Testis (tissue), 3 donors: Measurements from ENCODE around the gene TM2D1. TPM values are rescaled to one million over a fixed set of nuclear protein-coding genes. Genes with fewer than 3 reads are reported as not detected.

Experiments used
- DNase-seq: peaks from one replicate; pipeline ENCODE4 v3.0.0-alpha.2; 2019
- H3K27ac ChIP-seq, 2 donors: fragments of 200-600 bp; sonication (generic); one replicate each; pipeline ENCODE4 v1.5.1; 2019
- H3K27me3 ChIP-seq: fragments of 200-600 bp; sonication (generic); one replicate; pipeline ENCODE4 v1.5.1; 2019
- H3K36me3 ChIP-seq: fragments of 200-600 bp; sonication (generic); one replicate; pipeline ENCODE4 v1.5.1; 2017; ENCODE audit warnings: low read depth; ENCODE audit errors: missing control alignments
- H3K4me1 ChIP-seq: fragments of 200-600 bp; sonication (generic); one replicate; pipeline ENCODE4 v1.5.1; 2019
- H3K4me3 ChIP-seq, 2 donors: fragments of 200-600 bp; sonication (generic); one replicate each; pipeline ENCODE4 v1.5.1; 2017 to 2019
- H3K9me3 ChIP-seq: fragments of 200-600 bp; sonication (generic); one replicate; pipeline ENCODE4 v1.5.1; 2017
- CTCF ChIP-seq, 3 experiments: fragments of 450-650 bp in 2 of 3; fragments of 200-600 bp in 1 of 3; sonication (generic) in 1 of 3; IDR thresholded peaks; one replicate each; pipeline ENCODE4 v1.5.1; 2016 to 2019; ENCODE audit warnings: antibody characterized with exemption in 3 of 3, mild to moderate bottlenecking in 2 of 3, moderate library complexity in 1 of 3
- POLR2A ChIP-seq: fragments of 450-650 bp; IDR thresholded peaks from one replicate; pipeline ENCODE4 v1.6.1; 2017; ENCODE audit warnings: antibody characterized with exemption, mild to moderate bottlenecking, moderate library complexity
- WGBS, 2 donors: methylation state at CpG; one replicate each; pipeline ENCODE4 v1.1.5; 2018; 5-methylcytosine and 5-hydroxymethylcytosine counted together
- intact Hi-C: fragments of 100-400 bp; cut with DNase I; formaldehyde crosslinking; loops from one replicate; pipeline ENCODE4 v1.15.1; 2023; ENCODE audit warnings: low total_unique reads
- polyA plus RNA-seq: library from polyadenylated mRNA; stranded (reverse); fragments of 350-450 nt; fragmentation: Illumina TruSeq; extraction: RNeasy Lipid Tissue Mini Kit (QIAGEN cat#74804); gene quantifications from one replicate; pipeline ENCODE4 v1.2.3, GENCODE V29; 2014; ENCODE audit warnings: low read depth, low replicate concordance; ENCODE audit not compliant: insufficient read depth
- total RNA-seq, 2 donors: library from RNA; depleted of rRNA; stranded (reverse); fragments of >200 nt; gene quantifications; one replicate each; pipeline ENCODE4 v1.2.3, GENCODE V29; 2016

Gene TM2D1
- total and polyA plus RNA-seq, 3 donors from 2014 or later: 57.1 to 68.9 (median 67.3) TPM

GRCh38 chr1:61648983-61649742 is 75.8 kb downstream of the TM2D1 start:
- Histone ChIP-seq H3K27ac (no peak overlapping the region), H3K36me3 (no peaks in the 10 kb centered on the region), H3K27me3 (no peaks in the 10 kb centered on the region), H3K4me3 (no peak overlapping the region), H3K9me3 (no peaks in the 10 kb centered on the region), H3K4me1 (no peaks in the 10 kb centered on the region)
- TF ChIP-seq CTCF (IDR thresholded peaks at IDR 0.05): no peak
- no peak for TF ChIP-seq POLR2A
- intact Hi-C loops: loop anchor here (10.0 kb wide), 1 partner anchor 604 kb away; no protein-coding TSS in a partner anchor
- WGBS, 2 donors: 66 to 69% methylated on average over 5 of the region's 5 CpGs
- no peak for DNase-seq

- Histone ChIP-seq H3K27ac (no peak overlapping the region), H3K4me1 (peaks cover 4% of the 10 kb centered on the region), H3K27me3 (no peaks in the 10 kb centered on the region), H3K36me3 (no peaks in the 10 kb centered on the region), H3K9me3 (no peaks in the 10 kb centered on the region), H3K4me3 (no peak overlapping the region)
- intact Hi-C loops: loop anchor here (10.0 kb wide), 1 partner anchor 602 kb away; no protein-coding TSS in a partner anchor
- no peak for TF ChIP-seq POLR2A
- TF ChIP-seq CTCF (IDR thresholded peaks at IDR 0.05): no peak
- 94 to 95% methylated on average over 2 of the region's 2 CpGs for WGBS, 2 donors
- DNase-seq: no peak
Measured at GRCh38 chr1:61647142-61647541, 77.8 kb downstream of the TM2D1 start.

GRCh38 chr1:61645476-61645875 is 79.5 kb downstream of the TM2D1 start:
- Histone ChIP-seq H3K27me3 (no peaks in the 10 kb centered on the region), H3K27ac (no peak overlapping the region), H3K36me3 (no peaks in the 10 kb centered on the region), H3K4me3 (no peak overlapping the region), H3K9me3 (no peaks in the 10 kb centered on the region), H3K4me1 (peaks cover 12% of the 10 kb centered on the region)
- 93 to 96% methylated on average over 4 of the region's 4 CpGs for WGBS, 2 donors
- TF ChIP-seq CTCF (IDR thresholded peaks at IDR 0.05) (no peak), POLR2A (no peak)
- no peak for DNase-seq
- intact Hi-C loops: loop anchor here (10.0 kb wide), 1 partner anchor 601 kb away; no protein-coding TSS in a partner anchor

GRCh38 chr1:61644303-61644702 is 80.6 kb downstream of the TM2D1 start:
- intact Hi-C loops: loop anchor here (10.0 kb wide), 1 partner anchor 600 kb away; no protein-coding TSS in a partner anchor
- TF ChIP-seq CTCF (IDR thresholded peaks at IDR 0.05): no peak
- no peak for TF ChIP-seq POLR2A
- H3K9me3 ChIP-seq: no peaks in the 10 kb centered on the region
- no peaks in the 10 kb centered on the region for H3K36me3 ChIP-seq
- H3K27me3 ChIP-seq: no peaks in the 10 kb centered on the region
- H3K27ac ChIP-seq: no peak overlapping the region
- no peak overlapping the region for H3K4me3 ChIP-seq
- DNase-seq: no peak
- WGBS, 2 donors: 79 to 81% methylated on average over 4 of the region's 4 CpGs
- peaks cover 24% of the 10 kb centered on the region for H3K4me1 ChIP-seq
